PFSK-1 (cell line): ENCODE data around the gene PRAME.

Experiments used
- POLR2AphosphoS5 ChIP-seq: IDR thresholded peaks from 2 replicates; pipeline ENCODE4 v1.6.1; 2012; ENCODE audit warnings: low read depth, mild to moderate bottlenecking, control low read depth, low read length, moderate library complexity
- SIN3A ChIP-seq: IDR thresholded peaks from 2 replicates; pipeline ENCODE4 v1.6.1; 2012; ENCODE audit warnings: mild to moderate bottlenecking, low read length, moderate library complexity, borderline replicate concordance; ENCODE audit not compliant: insufficient read depth
- TAF1 ChIP-seq: IDR thresholded peaks from 2 replicates; pipeline ENCODE4 v1.6.1; 2012; ENCODE audit warnings: low read length, control low read depth, borderline replicate concordance; ENCODE audit not compliant: insufficient read depth
- TF ChIP-seq, protein P1 (sequence below), 2 experiments: IDR thresholded peaks; 2 replicates each; pipeline versions ENCODE4 v1.6.1 to v1.8.0; 2011 to 2012; ENCODE audit warnings: low read depth in 2 of 2, low read length in 2 of 2, control low read depth in 1 of 2, inconsistent platforms in 1 of 2, mild to moderate bottlenecking in 1 of 2, moderate library complexity in 1 of 2; ENCODE audit not compliant: insufficient read depth in 1 of 2

DNA sequence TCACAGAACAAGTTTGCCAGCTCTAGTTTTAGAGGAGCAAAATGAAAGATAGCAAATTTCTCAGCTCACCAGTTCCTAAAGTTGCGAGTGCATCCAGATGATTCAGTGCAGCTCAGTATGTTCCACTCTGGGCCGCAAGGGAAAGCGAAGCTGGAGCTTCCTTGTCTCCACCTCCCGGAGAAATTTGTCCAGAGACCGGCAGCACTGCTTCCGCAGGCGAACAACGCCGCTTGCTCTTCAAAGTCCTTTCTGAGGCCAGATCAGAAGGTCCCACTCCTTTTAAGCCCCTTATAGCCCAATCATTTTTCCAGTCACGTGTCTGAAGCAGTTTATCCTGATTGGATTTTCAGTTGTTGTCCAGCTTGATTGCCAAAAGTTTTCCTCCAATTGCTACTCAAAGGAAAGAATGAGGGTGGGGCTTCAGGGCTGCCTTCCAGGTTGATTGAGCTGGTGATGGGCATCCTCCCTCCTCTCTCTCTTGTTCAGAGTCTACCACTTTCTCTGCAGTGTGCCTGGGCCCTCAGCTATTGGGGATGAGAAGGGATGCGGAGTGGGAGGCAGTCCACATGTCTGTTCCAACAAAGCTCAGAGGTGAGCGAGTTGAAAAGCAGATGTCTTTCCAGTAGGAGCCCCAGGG, 38.9 kb downstream of the PRAME start, which contains the start of gene ZNF280A:
- TF ChIP-seq TAF1, result no peak
- no peak for TF ChIP-seq SIN3A
- TF ChIP-seq, protein P1, sequence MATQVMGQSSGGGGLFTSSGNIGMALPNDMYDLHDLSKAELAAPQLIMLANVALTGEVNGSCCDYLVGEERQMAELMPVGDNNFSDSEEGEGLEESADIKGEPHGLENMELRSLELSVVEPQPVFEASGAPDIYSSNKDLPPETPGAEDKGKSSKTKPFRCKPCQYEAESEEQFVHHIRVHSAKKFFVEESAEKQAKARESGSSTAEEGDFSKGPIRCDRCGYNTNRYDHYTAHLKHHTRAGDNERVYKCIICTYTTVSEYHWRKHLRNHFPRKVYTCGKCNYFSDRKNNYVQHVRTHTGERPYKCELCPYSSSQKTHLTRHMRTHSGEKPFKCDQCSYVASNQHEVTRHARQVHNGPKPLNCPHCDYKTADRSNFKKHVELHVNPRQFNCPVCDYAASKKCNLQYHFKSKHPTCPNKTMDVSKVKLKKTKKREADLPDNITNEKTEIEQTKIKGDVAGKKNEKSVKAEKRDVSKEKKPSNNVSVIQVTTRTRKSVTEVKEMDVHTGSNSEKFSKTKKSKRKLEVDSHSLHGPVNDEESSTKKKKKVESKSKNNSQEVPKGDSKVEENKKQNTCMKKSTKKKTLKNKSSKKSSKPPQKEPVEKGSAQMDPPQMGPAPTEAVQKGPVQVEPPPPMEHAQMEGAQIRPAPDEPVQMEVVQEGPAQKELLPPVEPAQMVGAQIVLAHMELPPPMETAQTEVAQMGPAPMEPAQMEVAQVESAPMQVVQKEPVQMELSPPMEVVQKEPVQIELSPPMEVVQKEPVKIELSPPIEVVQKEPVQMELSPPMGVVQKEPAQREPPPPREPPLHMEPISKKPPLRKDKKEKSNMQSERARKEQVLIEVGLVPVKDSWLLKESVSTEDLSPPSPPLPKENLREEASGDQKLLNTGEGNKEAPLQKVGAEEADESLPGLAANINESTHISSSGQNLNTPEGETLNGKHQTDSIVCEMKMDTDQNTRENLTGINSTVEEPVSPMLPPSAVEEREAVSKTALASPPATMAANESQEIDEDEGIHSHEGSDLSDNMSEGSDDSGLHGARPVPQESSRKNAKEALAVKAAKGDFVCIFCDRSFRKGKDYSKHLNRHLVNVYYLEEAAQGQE (IDR thresholded peaks at IDR 0.05; ENCODE audit: insufficient read depth in 1 of 2, low read depth in 2 of 2, low read length in 2 of 2), result no peak
- no peak for TF ChIP-seq POLR2AphosphoS5
